Ramos (cell line): ENCODE results near the gene CEP76.

Experiments used
- in situ Hi-C: fragments of 300-500 bp; cut with MboI; formaldehyde crosslinking; loops from one replicate; pipeline ENCODE4 v1.14.3; 2022; ENCODE audit warnings: low sequenced_read_pairs; ENCODE audit not compliant: unreplicated experiment

CEP76 gene

DNA sequence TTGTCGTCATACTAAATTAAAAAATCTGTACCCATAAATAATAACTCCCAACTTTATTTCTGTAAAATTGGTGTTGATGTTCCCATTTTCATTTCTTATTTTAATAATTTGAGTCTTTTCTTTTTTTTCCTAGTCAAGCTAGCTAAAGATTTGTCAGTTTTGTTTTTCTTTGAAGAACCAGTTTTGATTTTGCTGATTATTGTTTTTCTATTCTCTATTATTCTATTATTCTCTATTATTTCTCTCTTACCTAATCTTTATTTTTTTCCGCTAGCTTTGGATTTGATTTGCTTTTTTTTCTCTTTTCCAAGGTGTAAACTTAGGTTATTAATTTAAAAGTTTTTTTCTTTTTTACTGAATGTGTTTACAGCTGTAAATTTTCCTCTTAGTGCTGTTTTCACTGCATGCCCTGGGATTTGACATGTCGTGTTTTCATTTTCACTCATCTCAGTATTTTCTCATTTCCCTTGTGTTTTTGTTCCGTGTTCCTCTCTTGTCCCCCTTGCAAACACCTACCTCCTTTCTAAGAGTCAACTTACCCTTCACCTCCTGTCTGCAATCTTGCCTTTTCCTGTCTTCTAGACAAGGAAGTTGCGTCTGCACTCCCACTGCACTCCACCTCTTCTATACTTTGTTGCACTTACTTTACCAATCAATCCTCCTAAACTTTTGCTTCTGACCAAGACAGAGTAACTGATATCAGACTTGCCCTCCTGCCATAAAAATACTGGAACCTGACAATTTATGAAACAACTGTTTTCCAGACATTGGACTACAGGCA, 19.2 kb upstream of the CEP76 start:
- in situ Hi-C loops, result no loop called here

- in situ Hi-C loops, result no loop called here
Observed at GRCh38 chr18:12711446-12711845, 8.9 kb upstream of the CEP76 start.

DNA sequence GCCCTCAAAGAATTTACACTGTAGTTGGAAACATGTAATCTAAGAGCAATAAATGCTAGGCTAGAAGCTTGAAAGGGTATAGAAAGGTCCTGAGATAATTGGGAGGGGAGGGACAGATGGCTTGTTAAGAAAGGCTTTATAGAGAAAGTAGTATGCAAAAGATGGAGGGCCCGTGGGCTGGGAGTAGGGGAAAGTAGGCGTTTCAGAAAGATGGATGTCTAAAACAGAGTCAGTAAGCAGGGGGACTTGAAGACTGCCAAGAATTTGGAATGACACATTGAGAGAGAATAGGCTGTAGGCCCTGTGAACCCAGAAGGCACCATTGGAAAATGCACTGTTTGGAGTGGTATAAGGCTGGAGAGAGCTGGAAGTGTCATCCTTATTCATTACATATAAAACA, 1.1 kb upstream of the CEP76 start:
- in situ Hi-C loops, result no loop called here

DNA sequence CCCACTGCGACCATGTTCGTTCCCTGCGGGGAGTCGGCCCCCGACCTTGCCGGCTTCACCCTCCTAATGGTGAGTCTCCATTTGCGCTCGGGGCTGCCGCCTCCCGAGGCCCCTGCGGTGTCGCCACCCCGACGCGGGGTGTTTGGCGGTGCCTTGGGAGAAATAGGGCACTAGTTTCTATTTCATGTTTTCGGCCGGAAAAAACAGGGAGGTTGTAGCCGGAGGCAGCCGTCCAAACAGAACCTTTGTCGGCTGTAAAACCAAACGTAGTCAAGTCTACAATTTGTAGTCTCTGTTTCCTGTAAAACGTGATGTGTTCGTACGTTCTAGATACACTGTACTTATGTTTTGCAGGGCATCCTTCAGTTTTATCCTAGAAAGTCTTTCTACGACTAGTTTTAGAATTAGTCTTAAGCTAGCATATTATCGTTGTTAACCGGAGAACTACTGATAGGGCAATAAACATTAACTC, 609 bp upstream of the CEP76 start:
- in situ Hi-C loops, result no loop called here

DNA sequence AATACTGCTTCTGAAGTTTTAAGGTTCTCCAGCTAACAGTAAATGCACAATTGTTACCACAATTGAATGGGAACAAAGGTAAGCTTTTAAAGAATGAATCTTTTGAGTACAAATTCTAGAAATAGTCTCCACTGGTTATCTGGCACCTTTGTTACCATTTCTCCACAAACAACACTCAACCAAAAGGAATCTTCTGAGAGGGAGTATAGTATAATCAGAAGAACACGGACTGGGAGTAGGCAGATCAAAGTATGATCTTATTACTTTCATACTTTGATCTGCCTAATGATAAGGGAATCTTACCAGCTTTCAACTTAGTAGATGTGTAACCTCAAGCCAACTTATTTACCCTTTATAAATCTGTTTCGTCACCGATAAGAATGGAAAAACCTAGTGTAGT, 1.4 kb downstream of the CEP76 start:
- in situ Hi-C loops, result no loop called here

GRCh38 chr18:12699747-12700146, 2.8 kb downstream of the CEP76 start:
- in situ Hi-C loops, result no loop called here

- in situ Hi-C loops, result no loop called here
Observed at GRCh38 chr18:12694032-12694431, 8.5 kb downstream of the CEP76 start.

DNA sequence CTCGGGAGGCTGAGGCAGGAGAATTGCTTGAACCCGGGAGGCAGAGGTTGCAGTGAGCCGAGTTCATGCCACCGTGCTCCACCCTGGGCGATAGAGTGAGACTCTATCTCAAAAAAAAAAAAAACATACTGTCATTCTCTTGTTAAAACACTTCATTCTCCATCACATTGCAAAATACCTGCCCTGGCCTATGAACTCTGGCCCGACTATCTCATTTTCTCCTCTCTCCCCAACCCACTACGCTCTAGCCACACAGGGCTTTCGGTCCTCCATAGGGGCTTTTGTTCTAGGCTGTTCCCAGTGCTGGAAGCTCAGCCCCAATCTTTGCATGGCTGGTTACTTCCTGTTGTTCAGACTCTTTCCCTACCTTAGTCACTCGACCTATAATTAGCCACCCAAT, 10.3 kb downstream of the CEP76 start:
- in situ Hi-C loops, result no loop called here

DNA sequence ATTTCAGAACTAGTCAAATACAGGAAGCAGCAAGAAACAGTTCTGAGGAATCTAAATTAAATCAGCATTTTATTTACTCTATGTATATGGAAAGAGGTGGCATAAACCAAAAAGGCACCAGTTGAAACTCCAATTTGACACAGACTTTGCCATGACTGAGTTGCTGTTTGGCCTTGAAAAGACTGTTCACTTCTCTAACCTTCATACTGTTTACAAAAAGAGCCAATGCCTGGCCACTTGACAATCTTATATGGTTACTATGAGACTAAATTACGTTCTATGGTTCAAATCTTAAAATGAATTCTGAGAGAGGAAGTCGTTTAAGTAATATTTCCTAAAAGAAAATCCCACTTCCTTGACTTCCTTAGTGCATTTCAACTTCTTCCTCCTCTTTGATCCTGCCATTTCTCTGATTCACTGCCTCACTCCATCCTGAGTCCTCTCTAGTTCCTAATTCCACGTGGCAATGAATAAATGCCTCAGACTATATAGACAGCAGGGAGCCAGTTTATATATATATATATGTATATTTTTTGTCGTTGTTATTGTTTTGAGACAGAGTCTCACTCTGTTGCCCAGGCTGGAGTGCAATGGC, 13.2 kb downstream of the CEP76 start:
- in situ Hi-C loops, result no loop called here

DNA sequence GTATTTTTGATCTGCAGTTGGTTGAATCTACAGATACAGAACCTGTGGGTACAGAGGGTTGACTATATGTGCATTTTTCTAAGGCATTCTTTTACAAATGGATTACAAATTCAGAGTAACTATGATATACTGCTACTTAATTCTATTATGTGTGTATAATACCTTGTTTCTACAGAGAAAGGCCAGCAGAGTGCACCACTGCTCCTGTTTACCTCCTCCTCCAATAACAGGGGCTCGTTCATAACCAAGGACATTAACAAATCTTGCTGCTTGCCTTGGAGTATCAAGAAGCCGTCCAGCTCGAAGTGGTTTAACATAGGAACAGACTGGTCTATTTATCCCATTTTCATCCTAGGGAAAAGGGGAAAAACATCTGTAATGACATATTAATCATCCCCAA, 16.4 kb downstream of the CEP76 start:
- in situ Hi-C loops, result no loop called here

- in situ Hi-C loops, result no loop called here
Observed at GRCh38 chr18:12679183-12679786, 23.2 kb downstream of the CEP76 start.

- in situ Hi-C loops, result loop anchor here (5.0 kb wide), 1 partner anchor 276 kb away; no protein-coding TSS in a partner anchor
Observed at GRCh38 chr18:12668041-12668440, 34.5 kb downstream of the CEP76 start.

DNA sequence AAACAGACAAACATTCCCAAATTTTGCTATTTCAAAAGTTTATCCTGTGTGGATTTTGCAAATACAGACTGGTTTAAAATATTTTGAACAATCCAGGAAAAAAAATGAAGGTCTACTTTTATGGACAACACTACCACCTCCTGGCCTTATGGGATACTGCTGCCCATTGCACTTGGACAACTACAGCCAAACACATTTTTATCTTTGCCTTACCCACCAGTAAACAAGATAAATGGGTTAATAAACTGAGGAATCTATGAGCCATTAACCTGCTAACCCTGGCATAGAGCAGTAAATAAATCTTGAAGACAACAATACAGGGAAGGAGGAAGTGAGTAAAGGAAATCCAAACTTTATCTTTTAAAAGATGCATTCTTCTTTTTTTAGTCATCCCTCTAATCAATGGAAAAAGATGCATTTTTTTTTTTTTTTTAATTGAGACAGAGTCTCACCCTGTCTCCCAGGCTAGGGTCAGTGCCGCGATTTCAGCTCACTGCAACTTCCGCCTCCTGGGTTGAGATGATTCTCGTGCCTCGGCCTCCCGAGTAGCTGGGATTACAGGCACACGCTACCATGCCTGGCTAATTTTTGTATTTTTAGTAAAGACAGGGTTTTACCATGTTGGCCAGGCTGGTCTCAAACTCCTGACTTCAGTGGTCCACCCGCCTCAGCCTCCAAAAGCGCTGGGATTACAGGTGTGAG, 42.5 kb downstream of the CEP76 start:
- in situ Hi-C loops, result no loop called here

DNA sequence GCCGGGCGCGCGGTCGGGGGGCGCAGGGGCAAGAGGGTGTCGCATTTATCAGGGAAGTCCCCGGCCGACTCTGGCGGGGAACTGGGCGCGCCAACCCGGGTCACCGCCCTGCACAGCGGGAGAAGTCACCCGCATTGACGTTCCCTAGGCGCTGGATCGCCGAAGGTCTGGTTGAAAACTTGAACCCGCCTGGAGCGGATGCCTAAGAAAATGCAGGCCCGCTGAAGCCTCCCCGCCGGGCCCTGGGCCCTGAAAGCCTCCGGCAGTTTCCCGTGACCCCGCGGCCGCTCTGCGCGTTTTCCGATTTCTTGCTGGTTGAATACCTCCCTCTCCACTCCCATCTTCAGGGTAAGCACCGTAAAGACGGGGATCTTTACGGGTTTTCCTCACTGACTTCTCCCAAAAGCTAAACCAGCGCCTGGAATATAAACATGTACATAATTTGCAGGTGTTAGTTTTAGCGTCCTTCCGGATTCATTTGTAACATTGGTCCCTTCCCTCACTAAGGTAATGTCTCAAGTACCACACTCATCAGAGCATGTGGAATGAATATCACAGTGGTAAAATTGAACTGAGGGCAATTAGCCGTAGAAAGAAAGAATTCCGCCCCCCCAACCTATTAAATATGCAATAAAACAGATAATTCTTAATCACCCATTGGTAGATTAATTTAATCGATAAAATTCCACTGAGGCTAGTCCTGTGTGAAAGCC, 43.9 kb downstream of the CEP76 start:
- in situ Hi-C loops, result no loop called here

- in situ Hi-C loops, result no loop called here
Observed at GRCh38 chr18:12657684-12658425, 44.7 kb downstream of the CEP76 start, which contains the start of gene SPIRE1. SPIRE1 (minus strand) TSS chr18:12658107; CDS start chr18:12657866, 241 bp downstream.

DNA sequence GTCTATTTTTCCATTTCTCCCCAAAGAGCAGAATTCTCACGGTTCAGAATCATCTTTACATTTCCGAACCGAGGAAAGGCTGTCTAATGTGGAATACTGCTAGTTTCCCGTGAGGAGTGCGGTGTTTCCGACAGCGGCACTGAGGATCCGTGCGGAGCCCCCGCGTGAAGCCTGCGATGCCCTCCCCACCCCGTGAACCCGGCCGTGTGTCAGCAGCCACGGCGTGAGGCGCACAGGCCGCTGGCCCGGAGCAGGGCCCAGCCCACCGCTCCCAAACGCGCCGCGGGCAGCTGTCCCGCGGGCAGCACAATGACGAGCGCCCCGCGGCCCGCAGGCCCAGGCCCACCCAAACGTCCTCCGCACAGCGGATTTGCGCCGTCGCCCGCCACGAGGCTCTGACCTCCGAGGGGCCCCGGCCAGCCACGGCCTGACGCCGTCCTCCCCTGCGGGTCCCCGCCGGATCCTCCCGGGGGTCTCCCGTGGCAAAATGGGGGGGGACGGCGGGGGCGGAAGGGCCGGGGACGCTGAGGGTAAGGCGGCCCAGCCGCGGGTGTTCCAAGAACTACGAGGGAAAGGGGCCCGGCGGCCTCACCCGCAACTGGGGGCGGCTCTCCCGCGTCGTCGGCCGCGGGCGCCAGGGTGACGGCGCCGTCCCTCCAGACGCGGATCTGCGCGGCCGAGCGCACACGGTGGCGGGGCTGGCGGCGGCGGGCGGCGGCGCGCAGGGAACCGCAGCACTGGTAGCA, 45.4 kb downstream of the CEP76 start:
- in situ Hi-C loops, result no loop called here

DNA sequence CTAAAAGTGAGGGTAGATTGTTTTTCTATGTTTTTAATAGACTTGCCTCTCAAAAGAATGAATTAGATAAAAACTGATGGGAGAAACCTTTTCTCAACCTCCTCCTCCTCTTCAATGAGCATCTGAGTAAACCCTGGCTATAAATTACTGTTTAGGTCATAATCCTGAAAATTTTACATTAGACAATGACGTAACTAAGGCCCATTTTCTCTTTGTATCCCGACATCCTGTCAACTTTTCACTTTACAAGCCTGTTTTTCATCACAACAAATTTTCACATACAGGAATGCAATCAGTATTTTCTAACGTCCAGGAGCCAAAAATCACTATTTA, 46.0 kb downstream of the CEP76 start:
- in situ Hi-C loops, result no loop called here

DNA sequence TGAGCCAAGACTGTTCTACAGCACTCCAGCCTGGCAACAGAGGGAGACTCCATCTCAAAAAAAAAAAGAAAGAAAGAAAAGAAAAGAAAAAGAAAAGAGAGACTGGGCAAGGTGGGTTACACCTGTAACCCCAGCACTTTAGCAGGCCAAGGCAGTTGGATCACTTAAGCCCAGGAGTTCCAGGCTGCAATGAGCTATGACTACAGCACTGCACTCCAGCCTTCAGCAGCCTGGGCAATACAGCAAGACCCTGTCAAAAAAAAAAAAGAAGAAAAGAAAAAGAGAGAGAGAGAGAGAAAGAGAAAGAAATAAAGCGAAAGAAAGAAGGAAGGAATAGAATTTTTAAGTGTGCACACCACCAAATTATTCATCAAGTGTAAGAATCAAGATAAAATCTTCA, 47.6 kb downstream of the CEP76 start:
- in situ Hi-C loops, result loop anchor here (5.0 kb wide), 1 partner anchor 53 kb away; no protein-coding TSS in a partner anchor
